GM12878 (cell line): ENCODE measurements around the gene BLNK. TPM values are rescaled to one million over a fixed set of nuclear protein-coding genes. Genes with fewer than 3 reads are reported as not detected.

Source experiments
- ATAC-seq: fragments of 200-7000 bp; cut with Tn5 transposase; 3 replicates; pipeline ENCODE4 v1.9.1; 2020; ENCODE audit warnings: mild to moderate bottlenecking, moderate library complexity
- BruUV-seq: library from RNA; stranded (reverse); fragments of 400-500 nt; replicated peaks from 2 replicates; lab custom pipeline; 2021; lab: Mats Ljungman, UMichigan
- CTCF ChIA-PET: fragments of 300-600 bp; sonication (Branson Sonifier 250); formaldehyde crosslinking; extraction: SDS; loops from one replicate; lab custom pipeline; 2021; ENCODE audit warnings: inconsistent platforms; lab: Yijun Ruan, JAX
- POLR2A ChIA-PET: fragments of 350-600 bp; formaldehyde crosslinking; extraction: SDS; loops from one replicate; lab custom pipeline; 2021; ENCODE audit warnings: inconsistent platforms; lab: Charles Lee
- RAD21 ChIA-PET: fragments of 300-600 bp; sonication (Branson Sonifier 250); formaldehyde crosslinking; loops from one replicate; lab custom pipeline; 2023; ENCODE audit warnings: antibody characterized with exemption; ENCODE audit not compliant: unreplicated experiment; lab: Charles Lee
- SMC1A ChIA-PET: fragments of 300-600 bp; sonication (Branson Sonifier 250); formaldehyde crosslinking; loops from one replicate; lab custom pipeline; 2023; ENCODE audit not compliant: unreplicated experiment, uncharacterized antibody; lab: Charles Lee
- DNase-seq: peaks from one replicate; pipeline ENCODE4 v3.0.0-alpha.2; 2011; ENCODE audit warnings: low read depth, low spot score
- FAIRE-seq: peaks from 3 replicates; lab custom pipeline; 2011; peaks lifted over from hg19 to GRCh38; lab: Jason Lieb, UNC
- H2AFZ ChIP-seq: 2 replicates; pipeline ENCODE4 v1.6.0; 2011; ENCODE audit warnings: low read depth, low read length, control low read depth; ENCODE audit not compliant: control insufficient read depth
- H3K27ac ChIP-seq: 2 replicates; pipeline ENCODE4 v1.5.1; 2011; ENCODE audit warnings: control low read depth; ENCODE audit not compliant: control insufficient read depth, insufficient read depth
- H3K27me3 ChIP-seq, 2 experiments: replicated peaks in 1 of 2; 2 replicates each; pipeline versions ENCODE4 v1.6.0 to v1.6.1; 2011; ENCODE audit warnings: low read length in 1 of 2; ENCODE audit not compliant: control insufficient read depth in 2 of 2, insufficient read depth in 2 of 2
- H3K36me3 ChIP-seq, 2 experiments: 2 replicates each; pipeline ENCODE4 v1.5.1; 2011; ENCODE audit warnings: low read length in 1 of 2; ENCODE audit not compliant: control insufficient read depth in 2 of 2, insufficient read depth in 2 of 2
- H3K4me1 ChIP-seq: 2 replicates; pipeline ENCODE4 v1.6.1; 2011; ENCODE audit warnings: mild to moderate bottlenecking, low read length, moderate library complexity, mixed read lengths; ENCODE audit not compliant: control insufficient read depth, insufficient read depth
- H3K4me2 ChIP-seq: 2 replicates; pipeline ENCODE4 v1.6.0; 2011; ENCODE audit warnings: control low read depth; ENCODE audit not compliant: control insufficient read depth, insufficient read depth
- H3K4me3 ChIP-seq: fragments of 200-600 bp; sonication (generic); 2 replicates; pipeline ENCODE4 v1.5.1; 2016
- H3K79me2 ChIP-seq: 2 replicates; pipeline ENCODE4 v1.6.0; 2011; ENCODE audit warnings: low read length; ENCODE audit not compliant: control insufficient read depth, insufficient read depth
- H3K9ac ChIP-seq: 2 replicates; pipeline ENCODE4 v1.8.0; 2011; ENCODE audit warnings: low read length, control low read depth, mixed read lengths; ENCODE audit not compliant: control insufficient read depth, insufficient read depth
- H3K9me3 ChIP-seq: replicated peaks from 3 replicates; pipeline ENCODE4 v1.5.1; 2011; ENCODE audit warnings: mild to moderate bottlenecking, low read length; ENCODE audit not compliant: control insufficient read depth, insufficient read depth
- H4K20me1 ChIP-seq: 2 replicates; pipeline ENCODE4 v1.6.0; 2011; ENCODE audit not compliant: control insufficient read depth, insufficient read depth
- ASH2L ChIP-seq: fragments of 300-600, 200-600 bp; sonication (generic); IDR thresholded peaks from 2 replicates; pipeline ENCODE4 v1.6.1; 2017; ENCODE audit warnings: low read depth, mild to moderate bottlenecking, borderline replicate concordance
- ATF2 ChIP-seq: IDR thresholded peaks from 2 replicates; pipeline ENCODE4 v1.6.1; 2012; ENCODE audit warnings: low read length, inconsistent platforms
- CHD1 ChIP-seq: IDR thresholded peaks from 2 replicates; pipeline ENCODE4 v1.6.1; 2012; ENCODE audit warnings: low read depth, low read length, improper control_type of control experiment
- EP300 ChIP-seq, 2 experiments: fragments of 150-350 bp in 1 of 2; IDR thresholded peaks; 2 replicates each; pipeline ENCODE4 v1.6.1; 2011 to 2012; ENCODE audit warnings: low read depth in 2 of 2, low read length in 2 of 2, borderline replicate concordance in 1 of 2, improper control_type of control experiment in 1 of 2, inconsistent platforms in 1 of 2; ENCODE audit not compliant: control insufficient read depth in 1 of 2
- EZH2 ChIP-seq: IDR thresholded peaks from 2 replicates; pipeline ENCODE4 v1.6.1; 2012; ENCODE audit warnings: low read depth, mild to moderate bottlenecking, control low read depth, inconsistent platforms, low read length, borderline replicate concordance; ENCODE audit not compliant: control insufficient read depth
- FOXK2 ChIP-seq: fragments of 450-650 bp; IDR thresholded peaks from 2 replicates; pipeline ENCODE4 v1.6.1; 2017; ENCODE audit warnings: mild to moderate bottlenecking, moderate library complexity
- FOXM1 ChIP-seq: IDR thresholded peaks from 2 replicates; pipeline ENCODE4 v1.6.1; 2012; ENCODE audit warnings: low read depth, mild to moderate bottlenecking, inconsistent platforms, low read length, moderate library complexity
- MLLT1 ChIP-seq: fragments of 450-650 bp; IDR thresholded peaks from 2 replicates; pipeline ENCODE4 v1.6.1; 2016; ENCODE audit warnings: mild to moderate bottlenecking
- MTA2 ChIP-seq: fragments of 450-650 bp; IDR thresholded peaks from 2 replicates; pipeline ENCODE4 v1.6.1; 2016; ENCODE audit warnings: low read depth, mild to moderate bottlenecking, moderate library complexity
- RCOR1 ChIP-seq: conservative IDR thresholded peaks from 2 replicates; pipeline ENCODE4 v1.6.1; 2012; ENCODE audit warnings: low read depth, low read length, improper control_type of control experiment
- SMAD1 ChIP-seq: fragments of 450-650 bp; IDR thresholded peaks from 2 replicates; pipeline ENCODE4 v1.6.1; 2018; ENCODE audit warnings: mild to moderate bottlenecking, low read depth; ENCODE audit not compliant: partially characterized antibody
- SMARCA5 ChIP-seq: fragments of 450-650 bp; IDR thresholded peaks from 2 replicates; pipeline ENCODE4 v1.6.1; 2017; ENCODE audit warnings: mild to moderate bottlenecking
- TBL1XR1 ChIP-seq: IDR thresholded peaks from 2 replicates; pipeline ENCODE4 v1.6.1; 2012; ENCODE audit warnings: low read depth, low read length, improper control_type of control experiment
- WRNIP1 ChIP-seq: IDR thresholded peaks from 2 replicates; pipeline ENCODE4 v1.6.1; 2011; ENCODE audit warnings: low read depth, low read length, improper control_type of control experiment, borderline replicate concordance
- ZNF217 ChIP-seq: fragments of 450-650 bp; IDR thresholded peaks from 2 replicates; pipeline ENCODE4 v1.6.1; 2017; ENCODE audit warnings: antibody characterized with exemption, mild to moderate bottlenecking
- ZNF622 ChIP-seq: fragments of 450-650 bp; IDR thresholded peaks from 2 replicates; pipeline ENCODE4 v1.6.1; 2017; ENCODE audit warnings: mild to moderate bottlenecking, inconsistent platforms
- WGBS: methylation state at CpG from one replicate; pipeline ENCODE4 v1.1.6; 2016; ENCODE audit warnings: low lambda C conversion rate; ENCODE audit not compliant: insufficient replicate concordance, insufficient coverage; ENCODE audit errors: missing lambda C conversion rate; 5-methylcytosine and 5-hydroxymethylcytosine counted together
- in situ Hi-C: fragments of 300-500 bp; cut with MboI; formaldehyde crosslinking; loops from 9 replicates; pipeline ENCODE4 v1.14.3; 2018; ENCODE audit warnings: mixed read lengths
- intact Hi-C: fragments of 100-400 bp; cut with micrococcal nuclease; formaldehyde crosslinking; loops from one replicate; pipeline ENCODE4 v1.14.2; 2022; ENCODE audit not compliant: unreplicated experiment
- polyA plus RNA-seq, 11 experiments: library from polyadenylated mRNA; depleted of rRNA in 4 of 11; unstranded in 6 of 11; stranded (reverse) in 5 of 11; fragments of >200 nt; fragmentation: Nextera tagmentation in 4 of 11; fragmentation: Illumina TruSeq in 1 of 11; extraction: Ambion mirVana in 4 of 11; extraction: Trizol in 1 of 11; gene quantifications; 1 replicate in 1 of 11; 2 replicates in 10 of 11; pipeline versions ENCODE4 v1.2.1 to v1.2.3, GENCODE V29; 2011 to 2016; ENCODE audit warnings: inconsistent platforms in 2 of 11, missing spikeins in 2 of 11, low read depth in 1 of 11
- total RNA-seq, 4 experiments: library from RNA; depleted of rRNA in 3 of 4; stranded (reverse); fragments of >200 nt in 3 of 4; fragmentation: Illumina TruSeq in 1 of 4; extraction: Trizol in 1 of 4; gene quantifications; 2 replicates each; pipeline versions ENCODE4 v1.2.1 to v1.2.3, GENCODE V29; 2013 to 2021

Gene BLNK
- total and polyA plus RNA-seq, 10 of the 15 experiments (the other 5 are each of a cell fraction or from before 2014, with no cell fraction given) = 79.5 to 201 (median 139) TPM

- TF ChIP-seq MLLT1 = no peak
These were observed 105.6 kb downstream of the BLNK start (continued) for GRCh38 chr10:96165726-96166125.

GRCh38 chr10:96153070-96153469, 118.3 kb downstream of the BLNK start:
- no peak for ATAC-seq

GRCh38 chr10:96152437-96152836, 118.9 kb downstream of the BLNK start:
- H4K20me1 ChIP-seq = no peaks in the 10 kb centered on the region
- SMC1A ChIA-PET = interaction anchor here (0.9 kb wide), 1 partner anchor 138 kb away, joined by 4 read pairs; no protein-coding TSS in a partner anchor
- H3K9me3 ChIP-seq = no peaks in the 10 kb centered on the region
- no peak overlapping the region for H3K4me2 ChIP-seq
- H3K27me3 ChIP-seq = no peaks in the 10 kb centered on the region
- intact Hi-C loops (loop anchor here (5.0 kb wide), 1 partner anchor 135 kb away; no protein-coding TSS in a partner anchor), in situ Hi-C loops (no loop called here)
- H3K4me3 ChIP-seq = no peak overlapping the region
- WGBS = 90% methylated on average over 4 of the region's 4 CpGs
- CTCF ChIA-PET = no interaction called here
- no peaks in the 10 kb centered on the region for H3K4me1 ChIP-seq
- no peak overlapping the region for H2AFZ ChIP-seq
- ATAC-seq (no peak), DNase-seq (no peak), FAIRE-seq (no peak)
- H3K79me2 ChIP-seq = no peaks in the 10 kb centered on the region
- H3K27ac ChIP-seq = no peak overlapping the region
- BruUV-seq = no TSS peak
- RAD21 ChIA-PET = no interaction called here
- no peak overlapping the region for H3K9ac ChIP-seq
- POLR2A ChIA-PET = no interaction called here
- peaks cover 0 to 16% of the 10 kb centered on the region in 2 experiments for H3K36me3 ChIP-seq
- TF ChIP-seq CHD1 (no peak), FOXK2 (no peak), FOXM1 (no peak), TBL1XR1 (no peak), SMAD1 (no peak), ZNF217 (no peak), EP300 (IDR thresholded peaks at IDR 0.05; ENCODE audit: borderline replicate concordance in 1 of 2, control insufficient read depth in 1 of 2, low read depth in 2 of 2, low read length in 2 of 2) (no peak), ASH2L (no peak), EZH2 (no peak), SMARCA5 (no peak), ATF2 (no peak)

More at GRCh38 chr10:96153070-96153469, 118.3 kb downstream of the BLNK start:
- no TSS peak for BruUV-seq
- WGBS = 0% methylated on average over 1 of the region's 1 CpG
- no peak for FAIRE-seq
- Histone ChIP-seq H3K4me3 (no peak overlapping the region), H3K36me3 (peaks cover 0 to 16% of the 10 kb centered on the region in 2 experiments), H2AFZ (no peak overlapping the region), H3K27me3 (no peaks in the 10 kb centered on the region), H3K4me1 (no peaks in the 10 kb centered on the region), H4K20me1 (no peaks in the 10 kb centered on the region), H3K79me2 (no peaks in the 10 kb centered on the region), H3K4me2 (no peak overlapping the region), H3K9ac (no peak overlapping the region), H3K9me3 (no peaks in the 10 kb centered on the region), H3K27ac (no peak overlapping the region)
- ChIA-PET POLR2A (no interaction called here), RAD21 (interaction anchor here (1.0 kb wide), 1 partner anchor 15 kb away, joined by 3 read pairs; no protein-coding TSS in a partner anchor), SMC1A (interaction anchor here (0.9 kb wide), 1 partner anchor 15 kb away, joined by 4 read pairs; no protein-coding TSS in a partner anchor), CTCF (no interaction called here)
- DNase-seq = no peak
- no peak for TF ChIP-seq RCOR1
- no peak for TF ChIP-seq CHD1
- no peak for TF ChIP-seq WRNIP1
- no peak for TF ChIP-seq MTA2
- no peak for TF ChIP-seq ZNF622
- intact Hi-C loops = loop anchor here (5.0 kb wide), 1 partner anchor 136 kb away; no protein-coding TSS in a partner anchor
- in situ Hi-C loops = no loop called here
